SK-N-SH (cell line): ENCODE data around the gene TRIOBP. TPM values are rescaled to one million over a fixed set of nuclear protein-coding genes. Genes with fewer than 3 reads are reported as not detected.
A peak's percentile ranks its signal among the peaks of the same experiment; 100 is the strongest.

Experiments used
- CTCF ChIA-PET: fragments of 300-600, 350-600 bp; formaldehyde crosslinking; extraction: SDS; loops from one replicate; lab custom pipeline; 2021; lab: Yijun Ruan, JAX
- POLR2A ChIA-PET: fragments of 350-600 bp; sonication (Branson Sonifier 250); formaldehyde crosslinking; extraction: SDS; loops from one replicate; lab custom pipeline; 2020; ENCODE audit warnings: antibody characterized with exemption, inconsistent platforms; lab: Yijun Ruan, JAX
- DNase-seq: peaks from one replicate; pipeline ENCODE4 v3.0.0; 2012
- H2AFZ ChIP-seq: fragments of 200-600 bp; sonication (generic); 2 replicates; pipeline ENCODE4 v1.8.1; 2016; ENCODE audit warnings: antibody characterized with exemption, mild to moderate bottlenecking, low read depth
- H3F3A ChIP-seq: fragments of 200-600 bp; sonication (generic); replicated peaks from 2 replicates; pipeline ENCODE3; 2016; ENCODE audit warnings: antibody characterized with exemption, mild to moderate bottlenecking; ENCODE audit not compliant: insufficient read depth
- H3K27ac ChIP-seq, 2 experiments: fragments of 200-500 bp in 1 of 2; fragments of 200-600 bp in 1 of 2; sonication (Bioruptor generic) in 1 of 2; sonication (generic), shearing (Covaris generic) in 1 of 2; 2 replicates each; pipeline versions ENCODE4 v1.5.1 to v1.6.1; 2014 to 2016; ENCODE audit warnings: low read depth in 2 of 2, inconsistent platforms in 1 of 2, low read length in 1 of 2, mild to moderate bottlenecking in 1 of 2, mixed read lengths in 1 of 2
- H3K27me3 ChIP-seq: fragments of 200-600 bp; sonication (generic), shearing (Covaris generic); 2 replicates; pipeline ENCODE4 v1.6.1; 2016; ENCODE audit warnings: mixed run types; ENCODE audit not compliant: insufficient read depth
- H3K36me3 ChIP-seq, 2 experiments: fragments of 200-500 bp in 1 of 2; fragments of 200-600 bp in 1 of 2; sonication (Bioruptor generic) in 1 of 2; sonication (generic) in 1 of 2; replicated peaks in 1 of 2; 2 replicates each; pipeline versions ENCODE3 to v1.5.1; 2014 to 2016; ENCODE audit warnings: low read length in 1 of 2, mild to moderate bottlenecking in 1 of 2; ENCODE audit not compliant: insufficient read depth in 2 of 2, control insufficient read depth in 1 of 2
- H3K4me1 ChIP-seq, 2 experiments: fragments of 200-500 bp in 1 of 2; fragments of 200-600 bp in 1 of 2; sonication (Bioruptor generic) in 1 of 2; sonication (generic), shearing (Covaris generic) in 1 of 2; 2 replicates each; pipeline versions ENCODE4 v1.5.1 to v1.6.1; 2014 to 2016; ENCODE audit warnings: low read depth in 1 of 2, low read length in 1 of 2, mixed run types in 1 of 2; ENCODE audit not compliant: insufficient read depth in 2 of 2, control insufficient read depth in 1 of 2
- H3K4me2 ChIP-seq: fragments of 200-600 bp; sonication (generic), shearing (Covaris generic); 2 replicates; pipeline ENCODE4 v1.6.1; 2017; ENCODE audit warnings: mixed run types
- H3K4me3 ChIP-seq, 2 experiments: fragments of 200-500 bp in 1 of 2; fragments of 200-600 bp in 1 of 2; sonication (Bioruptor generic) in 1 of 2; sonication (generic), shearing (Covaris generic) in 1 of 2; 2 replicates each; pipeline versions ENCODE4 v1.5.1 to v1.8.1; 2014 to 2016; ENCODE audit warnings: low read depth in 2 of 2, inconsistent platforms in 1 of 2, low read length in 1 of 2, mild to moderate bottlenecking in 1 of 2, mixed read lengths in 1 of 2, moderate library complexity in 1 of 2
- H3K79me2 ChIP-seq: fragments of 200-600 bp; sonication (generic); 2 replicates; pipeline ENCODE4 v1.8.1; 2017; ENCODE audit warnings: mild to moderate bottlenecking; ENCODE audit not compliant: insufficient read depth
- H3K9ac ChIP-seq: fragments of 200-600 bp; sonication (generic); 2 replicates; pipeline ENCODE4 v1.6.1; 2017; ENCODE audit warnings: mixed run types
- H3K9me2 ChIP-seq: fragments of 200-600 bp; sonication (generic); 2 replicates; pipeline ENCODE4 v1.6.1; 2017; ENCODE audit warnings: mixed run types
- H3K9me3 ChIP-seq: fragments of 200-600 bp; sonication (generic); 2 replicates; pipeline ENCODE4 v1.6.1; 2017; ENCODE audit warnings: mixed run types, mild to moderate bottlenecking, moderate library complexity
- H4K20me1 ChIP-seq: fragments of 200-600 bp; sonication (generic); 2 replicates; pipeline ENCODE4 v1.6.1; 2017; ENCODE audit warnings: mild to moderate bottlenecking, mixed run types; ENCODE audit not compliant: insufficient read depth
- CHD2 ChIP-seq: fragments of 150-350 bp; IDR thresholded peaks from 2 replicates; pipeline ENCODE4 v1.6.1; 2018; ENCODE audit warnings: low read length; ENCODE audit not compliant: partially characterized antibody
- ELF1 ChIP-seq: IDR thresholded peaks from 2 replicates; pipeline ENCODE4 v1.4.0; 2012
- FOXJ3 ChIP-seq: sonication (generic); formaldehyde crosslinking; IDR thresholded peaks from 2 replicates; pipeline ENCODE4 v1.5.1; 2020; ENCODE audit warnings: mild to moderate bottlenecking, missing genetic modification reagents
- GABPA ChIP-seq: IDR thresholded peaks from 2 replicates; pipeline ENCODE4 v1.4.0; 2012; ENCODE audit warnings: low read depth, mild to moderate bottlenecking
- MXI1 ChIP-seq: IDR thresholded peaks from 2 replicates; pipeline ENCODE4 v1.6.1; 2012; ENCODE audit warnings: mild to moderate bottlenecking, low read depth, low read length, improper control_type of control experiment
- NFIC ChIP-seq: IDR thresholded peaks from 2 replicates; pipeline ENCODE4 v1.4.0; 2012; ENCODE audit warnings: borderline replicate concordance
- NRF1 ChIP-seq: IDR thresholded peaks from 2 replicates; pipeline ENCODE4 v1.6.1; 2012; ENCODE audit warnings: low read depth, mild to moderate bottlenecking, low read length
- RAD21 ChIP-seq: IDR thresholded peaks from 2 replicates; pipeline ENCODE4 v1.6.1; 2012; ENCODE audit warnings: mild to moderate bottlenecking, low read length
- SMC3 ChIP-seq: IDR thresholded peaks from 2 replicates; pipeline ENCODE4 v1.6.1; 2012; ENCODE audit warnings: low read depth, low read length, improper control_type of control experiment
- TEAD4 ChIP-seq: IDR thresholded peaks from 2 replicates; pipeline ENCODE4 v1.4.0; 2012; ENCODE audit warnings: mild to moderate bottlenecking, borderline replicate concordance; ENCODE audit not compliant: insufficient read depth
- USF1 ChIP-seq: IDR thresholded peaks from 2 replicates; pipeline ENCODE4 v1.4.0; 2012; ENCODE audit warnings: low read depth, borderline replicate concordance
- USF2 ChIP-seq: fragments of 150-350 bp; IDR thresholded peaks from 2 replicates; pipeline ENCODE4 v1.6.1; 2017; ENCODE audit warnings: antibody characterized with exemption, low read length, low read depth, borderline replicate concordance
- ZBTB33 ChIP-seq: IDR thresholded peaks from 2 replicates; pipeline ENCODE4 v1.4.0; 2012; ENCODE audit warnings: low read depth, borderline replicate concordance
- WGBS: methylation state at CpG from one replicate; pipeline ENCODE4 v1.1.6; 2017; ENCODE audit warnings: low lambda C conversion rate; 5-methylcytosine and 5-hydroxymethylcytosine counted together
- polyA plus RNA-seq, 3 experiments: library from polyadenylated mRNA; depleted of rRNA; stranded (reverse); fragments of >200 nt; gene quantifications; 2 replicates each; pipeline ENCODE4 v1.2.3, GENCODE V29; 2012

TRIOBP gene
- polyA plus RNA-seq, 1 of the 3 experiments (the other 2 are of a cell fraction), result 43.6 TPM

- peak overlapping the region; percentile 87; the same call in 1 of the 2 replicates for H2AFZ ChIP-seq
- peaks cover 16% of the 10 kb centered on the region for H3K79me2 ChIP-seq
- peak overlapping the region; percentile 58 to 68 for H3K4me3 ChIP-seq
- no peaks in the 10 kb centered on the region for H4K20me1 ChIP-seq
- peak; percentile 69; the same call in 1 of the 2 replicates for TF ChIP-seq USF1
- TF ChIP-seq USF2, result no peak
- ChIA-PET POLR2A (interaction anchor here (1.0 kb wide), 1 partner anchor 10 kb away, joined by 3 read pairs; no protein-coding TSS in a partner anchor), CTCF (interaction anchor here (0.6 to 1.4 kb wide), 3 partner anchors 57 to 193 kb away, joined by 3 read pairs; partner anchors contain the start of gene GGA1)
- H3F3A ChIP-seq, result peaks cover 11% of the 10 kb centered on the region
- H3K27me3 ChIP-seq, result no peaks in the 10 kb centered on the region
- H3K9ac ChIP-seq, result peak overlapping the region; percentile 66; the same call in 1 of the 2 replicates
- H3K9me3 ChIP-seq, result no peaks in the 10 kb centered on the region
- WGBS, result 18% methylated on average over 8 of the region's 13 CpGs
- H3K36me3 ChIP-seq, result no peaks in the 10 kb centered on the region
- H3K4me2 ChIP-seq, result peak overlapping the region; percentile 96
- peak overlapping the region in 1 of 2 experiments; percentile 85; a peak in 1 of 4 replicates for H3K27ac ChIP-seq
- DNase-seq, result peak; percentile 69
- no peaks in the 10 kb centered on the region for H3K9me2 ChIP-seq
- H3K4me1 ChIP-seq, result peaks cover 0 to 28% of the 10 kb centered on the region in 2 experiments; a peak in 2 of 4 replicates
These were observed 105.1 kb downstream of the TRIOBP start for GRCh38 chr22:37801946-37802309.

GRCh38 chr22:37802310-37803194 is 105.7 kb downstream of the TRIOBP start:
- POLR2A ChIA-PET, result interaction anchor here (1.0 kb wide), 1 partner anchor 10 kb away, joined by 3 read pairs; no protein-coding TSS in a partner anchor
- H3K27ac ChIP-seq, result peak overlapping the region in 1 of 2 experiments; percentile 85; a peak in 2 of 4 replicates

More at GRCh38 chr22:37802310-37803194, 105.7 kb downstream of the TRIOBP start:
- Histone ChIP-seq H3K4me3 (peak overlapping the region; percentile 58 to 68), H2AFZ (peak overlapping the region; percentile 87), H3F3A (peaks cover 14% of the 10 kb centered on the region), H3K79me2 (peaks cover 22% of the 10 kb centered on the region), H3K4me2 (peak overlapping the region; percentile 96), H3K27me3 (no peaks in the 10 kb centered on the region), H3K9me3 (no peaks in the 10 kb centered on the region), H3K36me3 (no peaks in the 10 kb centered on the region), H3K9me2 (no peaks in the 10 kb centered on the region), H3K9ac (peak overlapping the region; percentile 66), H3K4me1 (peaks cover 0 to 28% of the 10 kb centered on the region in 2 experiments; a peak in 2 of 4 replicates), H4K20me1 (no peaks in the 10 kb centered on the region)
- WGBS, result 18% methylated on average over 29 of the region's 63 CpGs
- peak; percentile 92 for DNase-seq
- TF ChIP-seq FOXJ3 (CRISPR knock-in tag) (no peak), NFIC (peak; percentile 48; the same call in 1 of the 2 replicates), RAD21 (peak; percentile 11; the same call in 1 of the 2 replicates), ELF1 (peak; percentile 67), CHD2 (peak; percentile 98), GABPA (peak; percentile 52), ZBTB33 (peak; percentile 96), USF2 (no peak), TEAD4 (no peak), SMC3 (peak; percentile 4; the same call in 1 of the 2 replicates), NRF1 (peak; percentile 44; the same call in 1 of the 2 replicates), MXI1 (no peak; the same call in 1 of the 2 replicates)
- CTCF ChIA-PET, result interaction anchor here (0.6 to 1.4 kb wide), 4 partner anchors 58 to 194 kb away, joined by 3 read pairs; partner anchors contain the start of gene GGA1
